Loucy (cell line): ENCODE results near the gene ZNF423.

Experiments
- H2AFZ ChIP-seq: fragments of 200-600 bp; sonication (generic); 2 replicates; pipeline ENCODE4 v1.6.0; 2016; ENCODE audit warnings: antibody characterized with exemption, mild to moderate bottlenecking, low read length, moderate library complexity
- H3F3A ChIP-seq: fragments of 200-600 bp; 2 replicates; pipeline ENCODE4 v1.6.0; 2016; ENCODE audit warnings: antibody characterized with exemption, low read depth, mild to moderate bottlenecking
- H3K27me3 ChIP-seq: fragments of 200-600 bp; sonication (generic); 2 replicates; pipeline ENCODE4 v1.6.1; 2014; ENCODE audit warnings: low read length, mild to moderate bottlenecking; ENCODE audit not compliant: insufficient read depth, poor library complexity, severe bottlenecking
- H3K36me3 ChIP-seq: fragments of 200-600 bp; sonication (generic); 2 replicates; pipeline ENCODE4 v1.6.1; 2016; ENCODE audit warnings: low read length; ENCODE audit not compliant: insufficient read depth
- H3K4me1 ChIP-seq: fragments of 200-600 bp; sonication (generic); 2 replicates; pipeline ENCODE4 v1.5.1; 2014; ENCODE audit warnings: low read length, mild to moderate bottlenecking; ENCODE audit not compliant: insufficient read depth, poor library complexity, severe bottlenecking
- H3K4me2 ChIP-seq: fragments of 200-600 bp; sonication (generic); 2 replicates; pipeline ENCODE4 v1.6.0; 2014; ENCODE audit warnings: antibody characterized with exemption, low read length, low read depth, mild to moderate bottlenecking; ENCODE audit not compliant: poor library complexity, severe bottlenecking
- H3K4me3 ChIP-seq: fragments of 200-600 bp; sonication (generic); 2 replicates; pipeline ENCODE4 v1.5.1; 2014; ENCODE audit warnings: low read length, mild to moderate bottlenecking, mixed read lengths; ENCODE audit not compliant: poor library complexity, severe bottlenecking
- H3K79me2 ChIP-seq: fragments of 200-600 bp; sonication (generic); 2 replicates; pipeline ENCODE4 v1.6.1; 2014; ENCODE audit warnings: low read length; ENCODE audit not compliant: insufficient read depth
- H3K9ac ChIP-seq: fragments of 200-600 bp; sonication (generic); 2 replicates; pipeline ENCODE4 v1.6.0; 2014; ENCODE audit warnings: mild to moderate bottlenecking, low read depth, low read length, moderate library complexity; ENCODE audit not compliant: poor library complexity, severe bottlenecking
- H3K9me2 ChIP-seq: fragments of 200-600 bp; sonication (generic); replicated peaks from 2 replicates; pipeline ENCODE4 v1.6.1; 2016; ENCODE audit warnings: low read depth, low read length, mixed read lengths
- H3K9me3 ChIP-seq: fragments of 200-600 bp; sonication (generic); 2 replicates; pipeline ENCODE4 v1.6.1; 2014; ENCODE audit warnings: mild to moderate bottlenecking, antibody characterized with exemption, low read length, low read depth; ENCODE audit not compliant: insufficient read depth
- H4K20me1 ChIP-seq: fragments of 200-600 bp; sonication (generic); 2 replicates; pipeline ENCODE4 v1.6.0; 2014; ENCODE audit warnings: antibody characterized with exemption, low read length, mild to moderate bottlenecking; ENCODE audit not compliant: insufficient read depth, poor library complexity, severe bottlenecking
- EZH2phosphoT487 ChIP-seq: fragments of 200-600 bp; IDR thresholded peaks from 2 replicates; pipeline ENCODE4 v1.6.1; 2018; ENCODE audit warnings: antibody characterized with exemption, mild to moderate bottlenecking, moderate library complexity, borderline replicate concordance
- TF ChIP-seq, protein P1 (sequence below): fragments of 200-600 bp; sonication (generic); conservative IDR thresholded peaks from 2 replicates; pipeline ENCODE4 v1.5.1; 2014; ENCODE audit warnings: mild to moderate bottlenecking, antibody characterized with exemption, low read length

The ZNF423 gene

DNA sequence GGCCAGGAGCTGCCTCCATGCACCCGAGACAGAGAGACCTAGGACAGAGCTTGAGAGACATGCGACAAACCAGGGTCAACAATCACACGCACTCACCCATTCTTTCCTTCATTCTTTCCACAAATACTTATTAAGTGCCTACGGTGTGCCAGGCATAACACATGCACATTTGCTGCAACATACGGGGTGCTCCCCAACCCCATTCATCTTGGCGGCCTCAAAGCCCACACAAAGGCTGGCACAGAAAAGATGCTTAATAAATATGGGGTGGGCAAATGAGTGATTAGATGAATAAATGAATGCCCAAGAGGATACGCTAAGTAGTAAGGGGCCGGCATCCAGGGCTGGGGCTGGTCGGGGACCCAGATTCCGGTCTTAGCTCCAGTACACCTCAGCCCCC is 117.9 kb downstream of the ZNF423 start:
- Histone ChIP-seq H3K9ac (no peak overlapping the region), H3K4me1 (no peaks in the 10 kb centered on the region), H2AFZ (no peak overlapping the region), H3K79me2 (no peaks in the 10 kb centered on the region), H3K9me2 (no peaks in the 10 kb centered on the region), H4K20me1 (no peaks in the 10 kb centered on the region), H3K36me3 (no peaks in the 10 kb centered on the region), H3K27me3 (no peaks in the 10 kb centered on the region), H3K4me3 (no peak overlapping the region), H3F3A (no peaks in the 10 kb centered on the region), H3K9me3 (no peaks in the 10 kb centered on the region), H3K4me2 (no peak overlapping the region)
- no peak for TF ChIP-seq EZH2phosphoT487
- TF ChIP-seq, protein P1, sequence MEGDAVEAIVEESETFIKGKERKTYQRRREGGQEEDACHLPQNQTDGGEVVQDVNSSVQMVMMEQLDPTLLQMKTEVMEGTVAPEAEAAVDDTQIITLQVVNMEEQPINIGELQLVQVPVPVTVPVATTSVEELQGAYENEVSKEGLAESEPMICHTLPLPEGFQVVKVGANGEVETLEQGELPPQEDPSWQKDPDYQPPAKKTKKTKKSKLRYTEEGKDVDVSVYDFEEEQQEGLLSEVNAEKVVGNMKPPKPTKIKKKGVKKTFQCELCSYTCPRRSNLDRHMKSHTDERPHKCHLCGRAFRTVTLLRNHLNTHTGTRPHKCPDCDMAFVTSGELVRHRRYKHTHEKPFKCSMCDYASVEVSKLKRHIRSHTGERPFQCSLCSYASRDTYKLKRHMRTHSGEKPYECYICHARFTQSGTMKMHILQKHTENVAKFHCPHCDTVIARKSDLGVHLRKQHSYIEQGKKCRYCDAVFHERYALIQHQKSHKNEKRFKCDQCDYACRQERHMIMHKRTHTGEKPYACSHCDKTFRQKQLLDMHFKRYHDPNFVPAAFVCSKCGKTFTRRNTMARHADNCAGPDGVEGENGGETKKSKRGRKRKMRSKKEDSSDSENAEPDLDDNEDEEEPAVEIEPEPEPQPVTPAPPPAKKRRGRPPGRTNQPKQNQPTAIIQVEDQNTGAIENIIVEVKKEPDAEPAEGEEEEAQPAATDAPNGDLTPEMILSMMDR: no peak

DNA sequence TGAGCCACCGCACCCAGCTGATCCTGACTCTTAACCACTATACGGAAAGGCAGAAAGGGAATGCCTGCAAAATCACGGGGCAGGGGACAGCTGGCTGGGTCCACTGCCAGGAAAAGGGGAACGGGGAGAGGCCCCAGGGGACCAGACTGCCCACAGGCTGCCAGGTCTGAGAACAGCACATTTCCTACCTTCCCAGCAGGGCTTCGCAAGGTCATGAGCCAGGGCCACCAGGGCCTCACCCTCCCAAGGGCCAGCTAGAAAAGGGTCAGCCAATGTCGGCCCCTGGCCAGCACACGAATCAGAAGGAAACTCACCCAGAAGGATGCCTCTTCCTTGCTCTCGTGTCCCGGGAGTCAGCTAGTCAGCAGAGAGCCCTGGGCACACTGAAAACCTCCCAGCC is 118.4 kb downstream of the ZNF423 start:
- Histone ChIP-seq H3K4me2 (no peak overlapping the region), H3K4me3 (no peak overlapping the region)

DNA sequence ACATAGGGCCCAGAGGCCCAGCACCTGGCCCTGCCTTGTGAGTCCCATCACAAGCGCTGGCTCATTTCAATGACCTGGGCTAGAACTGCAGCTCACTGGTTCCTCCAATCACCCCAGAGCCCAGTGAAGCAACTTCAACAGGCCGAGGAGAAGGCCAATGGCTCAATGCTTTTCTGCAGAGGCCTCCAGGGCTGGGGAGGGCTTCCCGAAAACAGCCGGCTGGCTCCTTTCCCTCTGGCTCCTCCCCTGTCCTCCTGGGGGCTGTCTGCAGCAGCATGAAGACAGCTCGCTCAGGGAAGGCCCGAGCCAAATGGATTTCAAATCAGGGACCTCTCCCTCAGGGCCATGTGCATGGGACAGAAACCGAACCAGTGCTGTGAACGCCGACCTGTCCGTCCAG is 121.6 kb downstream of the ZNF423 start:
- no peak overlapping the region for H3K9ac ChIP-seq
- H3K4me2 ChIP-seq: no peak overlapping the region
- no peak overlapping the region for H2AFZ ChIP-seq
- no peaks in the 10 kb centered on the region for H3F3A ChIP-seq
- no peaks in the 10 kb centered on the region for H3K36me3 ChIP-seq
- no peaks in the 10 kb centered on the region for H3K4me1 ChIP-seq
- H3K27me3 ChIP-seq: no peaks in the 10 kb centered on the region
- no peaks in the 10 kb centered on the region for H3K9me3 ChIP-seq
- no peak overlapping the region for H3K4me3 ChIP-seq
- H3K9me2 ChIP-seq: no peaks in the 10 kb centered on the region
- H4K20me1 ChIP-seq: no peaks in the 10 kb centered on the region
- H3K79me2 ChIP-seq: no peaks in the 10 kb centered on the region
- TF ChIP-seq EZH2phosphoT487: no peak
- TF ChIP-seq, protein P1: no peak

More for the DNA sequence above, 118.4 kb downstream of the ZNF423 start:
- Histone ChIP-seq H3K27me3 (no peaks in the 10 kb centered on the region), H3K79me2 (no peaks in the 10 kb centered on the region), H3K36me3 (no peaks in the 10 kb centered on the region), H3K9me3 (no peaks in the 10 kb centered on the region), H3K9me2 (no peaks in the 10 kb centered on the region), H3K9ac (no peak overlapping the region), H3K4me1 (no peaks in the 10 kb centered on the region), H4K20me1 (no peaks in the 10 kb centered on the region), H3F3A (no peaks in the 10 kb centered on the region), H2AFZ (no peak overlapping the region)
- TF ChIP-seq EZH2phosphoT487: no peak

DNA sequence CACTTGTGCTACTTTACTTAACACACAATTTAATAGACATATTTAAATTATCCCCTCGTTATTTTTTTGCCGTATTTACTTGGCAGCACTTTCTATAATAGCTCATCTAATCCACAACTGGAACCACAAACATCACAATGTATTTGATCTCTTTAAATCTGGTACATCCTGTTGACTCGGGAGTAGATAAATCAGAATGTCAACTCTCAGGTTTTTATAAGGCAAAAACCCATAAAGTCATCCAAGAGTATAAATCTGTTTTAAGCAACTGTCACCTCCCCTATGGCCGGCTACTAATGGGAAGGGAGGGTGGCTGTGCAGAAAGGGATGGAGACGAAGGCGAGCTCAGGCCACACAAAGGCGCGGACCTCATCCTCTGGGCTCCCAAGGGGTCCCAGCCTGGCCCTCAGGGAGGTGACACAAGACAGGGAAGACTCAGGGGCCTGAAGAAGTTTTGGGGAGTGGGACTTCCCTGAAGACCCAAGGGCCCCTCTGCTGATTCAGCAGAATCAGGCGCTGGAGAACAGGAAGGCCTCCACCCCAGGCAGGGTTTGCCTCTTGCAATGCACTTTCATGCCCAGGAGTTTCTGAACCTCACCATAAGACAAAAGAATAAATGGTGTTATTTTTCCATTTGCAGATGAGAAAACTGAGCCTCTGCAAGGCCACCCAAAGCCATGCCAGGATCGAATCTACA is 122.5 kb downstream of the ZNF423 start:
- H3K79me2 ChIP-seq: no peaks in the 10 kb centered on the region
- TF ChIP-seq, protein P1: no peak
- no peak for TF ChIP-seq EZH2phosphoT487
- H3K4me2 ChIP-seq: no peak overlapping the region
- no peak overlapping the region for H2AFZ ChIP-seq
- no peaks in the 10 kb centered on the region for H3K9me3 ChIP-seq
- H3K9me2 ChIP-seq: no peaks in the 10 kb centered on the region
- no peaks in the 10 kb centered on the region for H3K36me3 ChIP-seq
- H3K27me3 ChIP-seq: no peaks in the 10 kb centered on the region
- H3K4me1 ChIP-seq: no peaks in the 10 kb centered on the region
- no peaks in the 10 kb centered on the region for H3F3A ChIP-seq
- H4K20me1 ChIP-seq: no peaks in the 10 kb centered on the region
- H3K9ac ChIP-seq: no peak overlapping the region
- no peak overlapping the region for H3K4me3 ChIP-seq
